K562 (cell line): ENCODE data around the gene CBX2. TPM values are rescaled to one million over a fixed set of nuclear protein-coding genes. Genes with fewer than 3 reads are reported as not detected.

Experiments used
- ARID2 ChIP-seq: fragments of 450-650 bp; IDR thresholded peaks from 2 replicates; pipeline ENCODE4 v1.6.1; 2017; ENCODE audit warnings: antibody characterized with exemption, mild to moderate bottlenecking
- C11orf30 ChIP-seq: fragments of 450-650 bp; IDR thresholded peaks from 2 replicates; pipeline ENCODE4 v1.6.1; 2016; ENCODE audit warnings: low read depth, mild to moderate bottlenecking
- EWSR1 ChIP-seq: fragments of 450-650 bp; IDR thresholded peaks from 2 replicates; pipeline ENCODE4 v1.6.1; 2018; ENCODE audit warnings: borderline replicate concordance, mild to moderate bottlenecking, low read depth, moderate library complexity; ENCODE audit not compliant: partially characterized antibody
- FOXO4 ChIP-seq: fragments of 450-650 bp; formaldehyde crosslinking; IDR thresholded peaks from 2 replicates; pipeline ENCODE4 v1.4.0; 2020; ENCODE audit warnings: mild to moderate bottlenecking, moderate library complexity
- GABPA ChIP-seq: fragments of 200-800 bp; sonication (Bioruptor generic); conservative IDR thresholded peaks from 2 replicates; pipeline ENCODE4 v1.6.1; 2016; ENCODE audit warnings: low read depth, missing genetic modification characterization, missing compliant biosample characterization
- GABPB2 ChIP-seq: fragments of 250-450 bp; sonication (Bioruptor Pico); conservative IDR thresholded peaks from 2 replicates; pipeline ENCODE4 v1.5.1; 2021; ENCODE audit warnings: mild to moderate bottlenecking
- IRF9 ChIP-seq: fragments of 450-650 bp; IDR thresholded peaks from 2 replicates; pipeline ENCODE4 v1.6.1; 2016; ENCODE audit warnings: missing biosample characterization, missing genetic modification characterization
- MEF2D ChIP-seq: conservative IDR thresholded peaks from 2 replicates; pipeline ENCODE4 v1.6.1; 2016; ENCODE audit warnings: low read depth, missing genetic modification characterization, missing compliant biosample characterization
- MXD1 ChIP-seq: fragments of 250-450 bp; sonication (Bioruptor Pico); IDR thresholded peaks from 2 replicates; pipeline ENCODE4 v1.8.0; 2021; ENCODE audit warnings: borderline replicate concordance, mild to moderate bottlenecking, moderate library complexity; ENCODE audit not compliant: poor library complexity, severe bottlenecking
- MYNN ChIP-seq, 2 experiments: sonication (generic); formaldehyde crosslinking in 1 of 2; IDR thresholded peaks; 2 replicates each; pipeline versions ENCODE4 v1.5.0 to v1.6.1; 2016 to 2020; ENCODE audit warnings: antibody characterized with exemption in 1 of 2, missing genetic modification reagents in 1 of 2
- POU5F1 ChIP-seq: fragments of 150-350 bp; IDR thresholded peaks from 2 replicates; pipeline ENCODE4 v1.6.1; 2014; ENCODE audit warnings: borderline replicate concordance, low read length, low read depth, mild to moderate bottlenecking; ENCODE audit not compliant: partially characterized antibody
- PTRF ChIP-seq: fragments of 450-650 bp; IDR thresholded peaks from 2 replicates; pipeline ENCODE4 v1.6.1; 2016; ENCODE audit warnings: mild to moderate bottlenecking, missing genetic modification characterization, missing compliant biosample characterization
- RBBP5 ChIP-seq: fragments of 200-600 bp; sonication (generic); IDR thresholded peaks from 2 replicates; pipeline ENCODE4 v1.6.1; 2012; ENCODE audit warnings: borderline replicate concordance, mild to moderate bottlenecking, low read length, control low read depth, inconsistent platforms; ENCODE audit not compliant: insufficient read depth, poor library complexity, severe bottlenecking
- SP1 ChIP-seq: sonication (generic); formaldehyde crosslinking; IDR thresholded peaks from 2 replicates; pipeline ENCODE4 v1.8.1; 2022; ENCODE audit warnings: mild to moderate bottlenecking, missing genetic modification reagents
- SRSF1 ChIP-seq: fragments of 200-400 bp; formaldehyde crosslinking; IDR thresholded peaks from 2 replicates; pipeline ENCODE4 v1.6.1; 2017; ENCODE audit warnings: mild to moderate bottlenecking, low read depth, low read length, moderate library complexity
- SRSF7 ChIP-seq: fragments of 200-400 bp; formaldehyde crosslinking; optimal IDR thresholded peaks from 2 replicates; pipeline ENCODE3; 2017; ENCODE audit warnings: mild to moderate bottlenecking, low read depth, low read length
- SRSF9 ChIP-seq: fragments of 200-400 bp; formaldehyde crosslinking; IDR thresholded peaks from 2 replicates; pipeline ENCODE4 v1.6.1; 2017; ENCODE audit warnings: low read depth, low read length, borderline replicate concordance
- TOE1 ChIP-seq, 2 experiments: fragments of 450-650 bp in 1 of 2; sonication (generic) in 1 of 2; formaldehyde crosslinking in 1 of 2; IDR thresholded peaks; 2 replicates each; pipeline versions ENCODE4 v1.7.1 to v1.8.0; 2016 to 2022; ENCODE audit warnings: borderline replicate concordance in 2 of 2, mild to moderate bottlenecking in 2 of 2, antibody characterized with exemption in 1 of 2, inconsistent platforms in 1 of 2, low read depth in 1 of 2, missing genetic modification reagents in 1 of 2, moderate library complexity in 1 of 2
- XRCC4 ChIP-seq: IDR thresholded peaks from one replicate; pipeline ENCODE4 v1.6.1; 2011; ENCODE audit not compliant: insufficient read depth, insufficient read length; ENCODE audit errors: extremely low read depth
- ZC3H11A ChIP-seq: IDR thresholded peaks from 2 replicates; pipeline ENCODE4 v1.6.1; 2012; ENCODE audit warnings: low read depth, low read length, improper control_type of control experiment
- ZFX ChIP-seq: sonication (generic); formaldehyde crosslinking; IDR thresholded peaks from 2 replicates; pipeline ENCODE4 v1.8.0; 2022; ENCODE audit warnings: mild to moderate bottlenecking, missing genetic modification reagents, moderate library complexity
- ZNF140 ChIP-seq: fragments of 250-450 bp; sonication (Bioruptor Pico); IDR thresholded peaks from 2 replicates; pipeline ENCODE4 v1.8.0; 2021; ENCODE audit warnings: moderate library complexity, mild to moderate bottlenecking, inconsistent platforms
- ZNF217 ChIP-seq: sonication (generic); formaldehyde crosslinking; IDR thresholded peaks from 2 replicates; pipeline ENCODE4 v1.8.0; 2022; ENCODE audit warnings: mild to moderate bottlenecking, missing genetic modification reagents
- ZNF280A ChIP-seq: fragments of 450-650 bp; IDR thresholded peaks from 2 replicates; pipeline ENCODE4 v1.6.1; 2018; ENCODE audit warnings: mild to moderate bottlenecking, low read depth; ENCODE audit not compliant: partially characterized antibody
- polyA plus RNA-seq, 8 experiments: library from polyadenylated mRNA; depleted of rRNA in 4 of 8; stranded (reverse) in 5 of 8; unstranded in 3 of 8; fragments of >200 nt; fragmentation: Nextera tagmentation in 2 of 8; fragmentation: Illumina TruSeq in 1 of 8; extraction: Ambion mirVana in 2 of 8; extraction: Trizol in 1 of 8; gene quantifications; 2 replicates each; pipeline versions ENCODE4 v1.2.1 to v1.2.3, GENCODE V29; 2011 to 2014; ENCODE audit warnings: inconsistent platforms in 1 of 8, missing spikeins in 1 of 8
- total RNA-seq, 7 experiments: library from RNA; depleted of rRNA in 6 of 7; stranded (reverse); fragments of >200 nt in 6 of 7; fragmentation: Illumina TruSeq in 2 of 7; extraction: Trizol in 2 of 7; gene quantifications; 2 replicates each; pipeline versions ENCODE4 v1.2.1 to v1.2.3, GENCODE V29; 2011 to 2021; ENCODE audit warnings: low replicate concordance in 1 of 7

The CBX2 gene
- total and polyA plus RNA-seq, 9 of the 15 experiments (the other 6 are each of a cell fraction or from before 2014, with no cell fraction given) = 0.66 to 26.9 (median 13.9) TPM

GRCh38 chr17:79835953-79836509 is 58.1 kb downstream of the CBX2 start (continued):
- no peak for TF ChIP-seq ZNF280A
- no peak for TF ChIP-seq FOXO4 (CRISPR knock-in tag)
- TF ChIP-seq XRCC4 = no peak
- TF ChIP-seq IRF9 = no peak
- no peak; the same call in 1 of the 2 replicates for TF ChIP-seq MYNN (IDR thresholded peaks at IDR 0.05)
- TF ChIP-seq MYNN (CRISPR knock-in tag; IDR thresholded peaks at IDR 0.05) = no peak
- no peak for TF ChIP-seq TOE1 (IDR thresholded peaks at IDR 0.05; ENCODE audit: borderline replicate concordance)
- TF ChIP-seq TOE1 (CRISPR knock-in tag; IDR thresholded peaks at IDR 0.05; ENCODE audit: borderline replicate concordance, low read depth) = no peak
- TF ChIP-seq SRSF1 = no peak
- TF ChIP-seq GABPB2 (CRISPR knock-in tag) = no peak
- TF ChIP-seq ARID2 = no peak
- no peak for TF ChIP-seq GABPA
- TF ChIP-seq POU5F1 = no peak
- no peak for TF ChIP-seq PTRF (tag)
- no peak for TF ChIP-seq SRSF7
- TF ChIP-seq ZC3H11A = no peak
- peak; percentile 69 for TF ChIP-seq ZFX
- TF ChIP-seq MXD1 = no peak
- TF ChIP-seq ZNF140 (CRISPR knock-in tag) = no peak
- TF ChIP-seq RBBP5 = no peak
- TF ChIP-seq MEF2D (tag) = no peak
- no peak for TF ChIP-seq EWSR1
- TF ChIP-seq SRSF9 = no peak
- peak; percentile 86 for TF ChIP-seq SP1
- no peak for TF ChIP-seq C11orf30
- TF ChIP-seq ZNF217 (CRISPR knock-in tag) = no peak
